Kidney glomerular epithelial cell (primary cell): ENCODE results near the gene SLC8A3.
"Not testable (repeated sequence)": the region's sequence is repeated elsewhere in the genome, so short reads cannot be mapped to it uniquely, and the experiment has no call there.

Experiments used
- DNase-seq: peaks from one replicate; lab custom pipeline; 2025; lab: John Stamatoyannopoulos, UW

Gene SLC8A3

DNA sequence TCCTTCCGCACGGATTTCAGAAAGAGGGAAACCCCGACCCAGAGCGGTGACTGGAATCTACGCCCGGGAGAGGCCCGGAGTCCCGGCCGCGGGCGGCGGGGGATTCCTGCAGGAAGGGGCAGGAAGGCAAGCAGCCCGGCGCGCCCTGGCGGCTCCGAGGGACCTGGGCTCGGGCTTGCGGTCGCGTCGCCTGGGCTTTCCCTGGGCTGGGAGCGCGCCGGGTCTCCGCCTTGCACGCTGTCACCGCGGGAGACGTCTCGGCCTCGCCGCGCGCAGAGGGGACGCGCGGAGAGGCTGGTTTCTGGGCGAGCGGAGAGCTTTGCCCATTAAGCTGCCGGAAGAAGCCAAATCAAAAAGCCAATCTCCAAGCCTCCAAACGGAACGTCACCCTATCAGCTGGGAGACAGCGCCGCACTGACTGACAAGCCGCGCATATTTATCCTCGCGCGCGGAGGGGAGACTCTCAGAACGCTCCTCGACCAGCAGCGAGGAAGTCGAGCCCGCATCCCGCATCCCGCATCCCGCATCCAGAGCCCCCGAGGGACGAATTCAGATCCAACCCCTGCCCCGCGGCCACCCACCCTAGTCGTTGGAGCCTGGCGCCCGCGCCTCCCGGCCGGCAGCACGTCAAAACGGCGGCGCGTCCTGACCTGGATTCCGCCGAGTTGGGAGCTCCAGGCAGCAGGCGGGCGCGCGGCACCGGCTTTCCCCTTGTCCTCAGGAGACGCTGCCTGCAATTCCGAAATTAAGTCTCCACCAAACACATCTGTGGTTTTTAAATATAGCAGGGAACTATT is at the start of gene SLC8A3:
TSS of gene SLC8A3 (minus strand) at position 293 of the 797 bp plus-strand sequence. CDS start 20,529 bp downstream, outside the sequence.
- peak; percentile 49 for DNase-seq

- no peak for DNase-seq
These were observed 49.0 kb upstream of the SLC8A3 start for GRCh38 chr14:70237710-70238109.

- DNase-seq: no peak
These were observed 45.6 kb upstream of the SLC8A3 start for GRCh38 chr14:70234066-70234950.

DNA sequence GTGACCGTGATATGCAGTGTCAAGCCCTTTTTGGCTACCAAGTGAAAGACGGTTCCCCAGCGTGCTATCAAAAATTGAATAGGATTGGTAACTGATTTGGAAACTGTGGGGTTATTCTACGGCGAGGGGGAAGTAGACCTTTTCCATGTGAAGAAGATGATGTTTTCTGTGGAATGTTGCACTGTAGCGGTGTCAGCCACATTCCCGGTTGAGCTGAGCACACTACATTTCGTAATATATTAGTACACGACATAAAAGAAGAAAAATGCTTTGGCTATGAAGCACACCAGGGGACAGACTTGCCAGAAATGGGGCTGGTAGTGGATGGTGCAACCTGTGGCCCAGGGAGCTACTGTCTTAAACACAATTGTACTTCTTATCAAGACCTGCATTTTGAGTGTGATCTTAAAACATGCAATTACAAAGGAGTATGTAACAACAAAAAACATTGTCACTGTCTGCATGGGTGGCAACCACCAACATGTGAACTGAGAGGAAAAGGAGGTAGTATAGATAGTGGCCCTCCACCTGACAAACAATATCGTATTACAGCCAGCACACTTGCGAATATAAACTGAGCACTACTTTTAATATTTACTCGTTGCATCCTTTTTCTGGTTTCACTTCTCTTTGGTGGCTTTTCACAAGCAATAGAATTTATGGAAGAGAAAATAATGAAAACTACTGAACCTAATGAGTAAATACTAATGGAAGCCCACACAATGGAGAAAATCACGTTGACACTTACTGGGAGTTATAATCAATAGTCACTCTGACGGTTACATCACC is 43.2 kb upstream of the SLC8A3 start:
- not testable (repeated sequence) for DNase-seq

- not testable (repeated sequence) for DNase-seq
These were observed 41.3 kb upstream of the SLC8A3 start for GRCh38 chr14:70229877-70230640.

DNA sequence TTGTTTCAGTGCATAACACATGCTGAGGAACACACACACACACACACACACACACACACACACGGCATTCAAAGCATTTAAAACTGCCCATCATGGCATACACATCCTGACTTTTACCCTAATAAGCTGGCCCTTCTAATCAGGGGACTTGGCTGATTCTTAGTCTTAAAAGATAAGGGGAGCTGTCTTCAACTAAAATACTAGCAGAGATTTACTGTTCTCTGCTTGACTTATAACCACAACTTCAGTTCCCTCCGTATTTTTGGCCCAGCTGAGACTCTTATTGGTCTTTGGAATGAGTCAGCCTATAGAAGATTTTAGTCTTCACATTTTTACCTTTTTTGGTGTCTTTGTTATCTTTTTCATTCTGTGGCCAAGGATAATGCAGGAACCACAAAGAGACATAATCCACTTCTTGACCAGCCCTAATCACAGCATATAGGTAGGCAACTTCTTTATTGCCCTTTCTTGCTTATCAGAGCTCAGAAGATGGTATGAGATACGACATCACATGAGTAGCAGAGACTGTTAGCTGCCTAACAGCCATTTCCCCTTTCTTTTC is 25.1 kb upstream of the SLC8A3 start:
- DNase-seq: no peak

DNA sequence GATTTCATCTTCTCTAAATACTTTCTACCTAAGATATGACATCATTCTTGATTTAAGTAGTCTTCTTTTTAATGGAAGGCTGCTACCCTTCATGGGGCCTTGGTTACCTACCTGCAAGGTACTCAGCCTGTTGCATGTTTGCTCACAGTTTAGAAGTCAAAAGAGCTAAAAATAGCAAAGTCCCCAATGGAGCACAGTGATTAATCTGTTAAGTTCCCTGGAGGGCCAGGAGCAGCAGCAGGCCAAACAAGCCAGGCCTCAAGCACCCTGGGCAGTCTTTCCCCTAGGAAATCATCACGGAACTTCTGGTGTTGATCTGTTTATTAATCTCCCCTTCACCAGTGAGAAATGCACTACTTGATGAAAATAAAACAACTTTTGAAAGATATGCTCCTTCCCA is 24.0 kb upstream of the SLC8A3 start:
- no peak for DNase-seq

- DNase-seq: no peak
These were observed 19.6 kb upstream of the SLC8A3 start for GRCh38 chr14:70208380-70208779.

GRCh38 chr14:70203686-70204085 is 14.9 kb upstream of the SLC8A3 start:
- DNase-seq: no peak

GRCh38 chr14:70201994-70202393 is 13.2 kb upstream of the SLC8A3 start:
- no peak for DNase-seq

DNA sequence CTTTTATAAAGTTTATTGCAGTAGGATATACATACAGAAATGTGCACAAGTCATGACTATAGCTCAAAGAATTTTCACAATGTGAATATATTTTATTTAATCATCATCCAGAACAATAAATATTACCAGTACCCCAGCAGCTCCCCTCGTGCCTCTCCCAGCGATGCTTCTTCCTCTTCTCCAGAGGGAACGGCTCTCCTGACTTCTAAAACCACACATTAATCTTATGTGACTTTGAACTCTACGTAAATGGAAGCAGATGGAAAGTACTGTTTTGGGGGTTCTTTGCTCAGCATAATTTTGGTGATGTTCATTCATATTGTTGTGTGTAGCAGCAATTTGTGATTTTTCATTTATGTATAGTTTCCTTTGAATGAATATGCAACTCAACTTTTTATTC is 4.6 kb upstream of the SLC8A3 start:
- no peak for DNase-seq

DNA sequence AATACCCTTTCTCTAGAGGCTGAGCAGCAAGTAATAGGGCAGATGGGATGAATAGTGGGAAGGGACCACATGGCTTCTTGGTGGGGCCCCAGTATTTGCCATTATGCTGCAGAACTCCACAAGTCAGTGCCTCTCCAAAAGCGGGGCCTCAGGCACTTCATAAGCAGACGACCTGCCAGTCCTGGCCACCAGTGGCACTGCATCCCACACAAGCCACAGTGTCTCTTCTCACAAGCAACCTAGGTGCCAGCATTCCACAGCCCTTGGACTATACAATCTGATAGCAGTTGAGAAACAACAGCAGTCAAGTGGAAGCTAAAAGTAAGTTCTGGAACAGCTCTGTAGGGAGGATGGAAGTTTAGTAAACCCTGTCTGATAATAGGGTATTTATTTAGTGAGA is 4.2 kb upstream of the SLC8A3 start:
- DNase-seq: no peak

GRCh38 chr14:70190156-70190555 is 1.4 kb upstream of the SLC8A3 start:
- no peak for DNase-seq

DNA sequence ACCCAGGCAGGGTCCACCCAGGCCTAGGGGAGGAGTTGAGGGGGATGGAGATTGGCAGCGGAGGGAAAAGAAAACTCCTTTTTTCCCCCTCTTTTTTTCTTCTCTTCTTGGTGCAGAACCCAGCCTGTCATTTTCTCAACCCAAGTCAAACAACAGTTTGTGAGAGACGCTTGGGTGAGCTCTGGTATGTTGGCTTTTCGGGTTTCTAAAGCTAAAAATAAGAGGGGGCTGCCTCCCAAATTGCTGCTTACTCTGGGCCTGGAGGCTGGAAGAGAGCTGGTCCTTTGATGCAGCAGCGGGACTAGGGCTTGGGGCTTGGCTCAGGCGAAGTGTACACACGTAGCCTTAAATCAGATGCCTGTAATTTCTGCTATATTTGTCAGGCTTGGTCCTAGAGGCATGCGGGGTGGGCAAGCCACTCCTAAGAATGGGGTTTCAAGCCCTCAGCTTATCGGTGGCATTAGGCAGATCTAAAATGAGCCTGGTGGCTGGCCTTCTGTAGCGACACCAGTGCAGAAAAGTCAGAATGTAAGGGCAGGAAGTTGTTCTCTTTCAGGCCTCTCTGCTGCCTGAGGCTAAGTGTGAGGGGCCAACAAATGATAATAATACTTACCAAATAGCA is 816 bp upstream of the SLC8A3 start:
- no peak for DNase-seq

DNA sequence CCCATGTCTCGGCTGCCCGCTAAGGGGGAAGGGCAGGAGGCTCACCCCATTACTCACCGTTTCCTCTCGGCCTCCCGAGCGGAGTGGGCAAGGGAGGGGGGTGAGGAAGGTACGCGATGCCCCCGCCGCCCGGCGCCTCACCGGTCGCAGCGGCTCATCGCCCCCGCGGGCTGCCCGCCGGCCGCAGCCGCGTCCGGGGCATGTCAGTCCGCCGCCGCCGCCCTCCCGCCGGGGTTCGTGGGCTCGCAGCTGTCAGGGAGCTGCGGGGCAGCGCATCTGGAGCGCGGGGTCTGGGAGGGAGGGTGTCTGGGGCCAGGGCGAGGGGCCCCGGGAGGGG is 461 bp downstream of the SLC8A3 start:
- DNase-seq: peak; percentile 4

GRCh38 chr14:70186900-70187451 is 1.8 kb downstream of the SLC8A3 start:
- no peak for DNase-seq

DNA sequence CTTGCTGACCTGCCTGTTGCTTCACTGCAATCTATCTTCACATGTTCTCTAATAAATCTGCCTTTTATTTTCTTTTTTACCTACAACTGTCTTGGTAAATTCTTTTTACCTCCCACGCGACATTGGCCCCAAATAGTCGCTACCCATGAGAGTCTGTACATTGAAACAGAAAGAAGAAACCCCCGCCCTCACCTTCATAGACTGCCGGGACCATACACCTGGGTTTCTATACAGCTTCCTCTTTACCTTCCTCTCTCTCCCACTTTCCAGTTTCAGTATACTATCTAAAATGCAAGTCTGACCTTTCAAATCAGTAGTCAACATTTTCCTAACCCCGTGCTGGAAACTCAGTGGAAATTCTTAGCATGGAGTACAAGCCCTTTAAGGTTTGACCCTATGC is 4.8 kb downstream of the SLC8A3 start:
- no peak for DNase-seq

DNA sequence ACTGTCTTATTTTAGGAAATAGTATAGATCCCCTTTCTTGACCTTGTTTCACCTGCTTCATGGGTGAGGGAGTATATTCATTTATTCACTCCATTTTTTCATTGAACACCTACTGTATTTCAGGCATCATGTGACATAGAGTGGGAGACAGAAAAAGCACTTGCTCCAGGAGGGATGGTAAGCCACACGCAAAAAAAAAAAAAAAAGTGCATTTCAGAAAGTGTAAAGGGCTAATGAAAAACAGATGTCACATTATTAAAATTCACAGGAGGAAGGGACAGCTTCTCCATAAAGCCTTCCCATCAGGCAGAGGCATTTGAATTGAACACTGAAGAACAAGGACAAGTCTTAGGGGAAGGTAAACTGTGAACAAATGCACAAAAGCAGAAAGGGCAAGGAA is 7.5 kb downstream of the SLC8A3 start:
- no peak for DNase-seq

DNA sequence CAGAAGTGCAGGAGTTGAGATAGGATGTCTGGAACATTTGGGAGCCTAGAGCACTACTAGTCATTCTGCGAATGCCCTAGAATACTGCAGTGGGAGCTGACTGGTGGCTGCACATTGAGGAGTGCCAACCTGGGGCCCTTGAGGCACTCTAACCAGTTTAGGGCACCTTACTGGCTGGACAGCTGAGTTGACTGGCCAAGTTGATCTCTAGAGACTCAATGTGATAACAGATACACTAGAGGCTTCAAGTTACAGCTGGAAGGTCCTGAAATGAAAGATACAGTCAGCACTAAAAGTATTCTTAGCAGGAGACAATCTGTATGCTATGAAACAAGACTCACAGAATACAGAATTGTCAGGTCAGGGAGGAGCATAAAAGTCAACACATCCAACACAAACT is 8.0 kb downstream of the SLC8A3 start:
- no peak for DNase-seq

DNA sequence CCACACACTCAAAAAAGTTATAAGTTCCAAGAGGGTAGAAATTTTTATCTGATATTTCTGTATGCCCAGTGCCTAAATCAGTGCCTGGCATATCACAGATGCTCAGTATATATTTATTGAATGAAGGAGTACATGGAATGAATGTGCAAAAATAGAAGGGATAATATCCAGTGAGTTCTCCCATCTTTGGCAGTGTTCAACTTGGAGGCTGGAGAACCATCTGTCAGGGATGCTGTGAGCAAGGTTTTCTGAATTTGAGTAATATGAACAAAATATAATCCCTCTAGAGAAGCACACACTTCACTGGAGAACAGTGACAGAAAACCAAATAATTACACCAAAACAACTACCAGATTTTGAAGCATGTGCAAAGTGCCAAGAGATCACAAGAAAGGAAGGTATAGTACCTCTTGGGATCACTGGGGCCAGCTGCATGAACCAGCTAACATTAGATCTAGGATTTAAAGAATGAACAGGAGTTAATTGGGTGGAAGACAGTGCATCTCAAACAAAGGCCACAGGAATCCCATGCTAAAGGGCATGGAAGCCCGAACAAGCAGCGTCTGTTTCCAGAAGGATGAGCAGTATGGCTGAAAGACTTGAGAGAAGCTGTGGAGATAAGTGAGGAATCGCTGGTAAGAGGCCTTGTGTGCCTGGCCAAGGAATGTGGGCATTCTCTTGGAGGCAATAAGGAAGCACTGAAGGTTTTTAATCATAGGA is 11.5 kb downstream of the SLC8A3 start:
- DNase-seq: no peak
